Measurements from ENCODE around the gene NCMAP.

DNA sequence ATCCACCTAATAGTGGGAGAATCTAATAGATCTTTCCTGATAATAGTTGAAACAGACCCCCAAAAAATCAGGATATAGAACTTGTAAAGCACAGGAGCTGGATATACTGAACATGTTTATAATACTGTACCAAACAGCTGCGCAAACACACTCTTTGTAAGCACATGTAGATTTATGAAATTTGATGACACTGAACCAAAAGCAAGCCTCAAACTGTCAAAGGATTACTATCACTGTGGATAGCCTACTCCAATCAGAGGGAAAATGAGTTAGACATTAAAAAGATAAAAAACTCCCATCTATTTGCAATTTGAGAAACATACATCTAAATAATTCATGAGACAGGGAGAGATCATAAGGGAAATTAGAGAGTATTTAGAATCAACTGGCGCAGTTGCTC, 27.1 kb upstream of the NCMAP start:
- TF ChIP-seq, protein P1, sequence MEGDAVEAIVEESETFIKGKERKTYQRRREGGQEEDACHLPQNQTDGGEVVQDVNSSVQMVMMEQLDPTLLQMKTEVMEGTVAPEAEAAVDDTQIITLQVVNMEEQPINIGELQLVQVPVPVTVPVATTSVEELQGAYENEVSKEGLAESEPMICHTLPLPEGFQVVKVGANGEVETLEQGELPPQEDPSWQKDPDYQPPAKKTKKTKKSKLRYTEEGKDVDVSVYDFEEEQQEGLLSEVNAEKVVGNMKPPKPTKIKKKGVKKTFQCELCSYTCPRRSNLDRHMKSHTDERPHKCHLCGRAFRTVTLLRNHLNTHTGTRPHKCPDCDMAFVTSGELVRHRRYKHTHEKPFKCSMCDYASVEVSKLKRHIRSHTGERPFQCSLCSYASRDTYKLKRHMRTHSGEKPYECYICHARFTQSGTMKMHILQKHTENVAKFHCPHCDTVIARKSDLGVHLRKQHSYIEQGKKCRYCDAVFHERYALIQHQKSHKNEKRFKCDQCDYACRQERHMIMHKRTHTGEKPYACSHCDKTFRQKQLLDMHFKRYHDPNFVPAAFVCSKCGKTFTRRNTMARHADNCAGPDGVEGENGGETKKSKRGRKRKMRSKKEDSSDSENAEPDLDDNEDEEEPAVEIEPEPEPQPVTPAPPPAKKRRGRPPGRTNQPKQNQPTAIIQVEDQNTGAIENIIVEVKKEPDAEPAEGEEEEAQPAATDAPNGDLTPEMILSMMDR (IDR thresholded peaks at IDR 0.05), result no peak
- no peak for TF ChIP-seq POLR2A (IDR thresholded peaks at IDR 0.05)
